Measurements from ENCODE around the gene MED26. TPM values are rescaled to one million over a fixed set of nuclear protein-coding genes. Genes with fewer than 3 reads are reported as not detected.

The MED26 gene
- total and polyA plus RNA-seq, 8 donors, result 0.58 to 41.7 (median 4.3) TPM

GRCh38 chr19:16619457-16619856 lies 8.5 kb downstream of the MED26 start:
- no peak for TF ChIP-seq CTCF (IDR thresholded peaks at IDR 0.05)
- TF ChIP-seq EP300 (IDR thresholded peaks at IDR 0.05), result no peak
- no peak for TF ChIP-seq POLR2AphosphoS5 (IDR thresholded peaks at IDR 0.05)
- TF ChIP-seq POLR2A (IDR thresholded peaks at IDR 0.05), result no peak
- Histone ChIP-seq H3K9me3 (no peaks in the 10 kb centered on the region), H3K36me3 (peaks cover 0 to 14% (median 9%) of the 10 kb centered on the region in 4 donors), H3K4me3 (no peak overlapping the region), H3K27ac (no peak overlapping the region), H3K27me3 (no peaks in the 10 kb centered on the region), H3K4me1 (peaks cover 17 to 82% (median 50%) of the 10 kb centered on the region in 4 donors)
- DNase-seq, result no peak
- WGBS, 5 donors, result 28 to 50% (median 40%) methylated on average over 6 to 7 of the region's 7 CpGs
- intact Hi-C loops (cut with DNase I; ENCODE audit: low total_unique reads), result no loop called here

- intact Hi-C loops (cut with DNase I; ENCODE audit: low total_unique reads), result no loop called here
- no peak for TF ChIP-seq POLR2A (IDR thresholded peaks at IDR 0.05)
- no peak for TF ChIP-seq POLR2AphosphoS5 (IDR thresholded peaks at IDR 0.05)
- TF ChIP-seq CTCF (IDR thresholded peaks at IDR 0.05), result no peak
- no peak for TF ChIP-seq EP300 (IDR thresholded peaks at IDR 0.05)
- peaks cover 19 to 83% (median 51%) of the 10 kb centered on the region in 4 donors for H3K4me1 ChIP-seq
Observed at GRCh38 chr19:16618248-16618647, 9.8 kb downstream of the MED26 start.

GRCh38 chr19:16615808-16616207 lies 12.2 kb downstream of the MED26 start:
- Histone ChIP-seq H3K27ac (no peak overlapping the region), H3K27me3 (no peaks in the 10 kb centered on the region), H3K4me1 (peaks cover 18 to 90% (median 57%) of the 10 kb centered on the region in 4 donors), H3K4me3 (no peak overlapping the region), H3K36me3 (no peaks in the 10 kb centered on the region), H3K9me3 (no peaks in the 10 kb centered on the region)
- TF ChIP-seq POLR2A (IDR thresholded peaks at IDR 0.05), result no peak
- TF ChIP-seq POLR2AphosphoS5 (IDR thresholded peaks at IDR 0.05), result no peak
- TF ChIP-seq CTCF (IDR thresholded peaks at IDR 0.05), result no peak
- no peak for TF ChIP-seq EP300 (IDR thresholded peaks at IDR 0.05)
- intact Hi-C loops (cut with DNase I; ENCODE audit: low total_unique reads), result no loop called here
- 7 to 63% (median 49%) methylated on average over 1 of the region's 1 CpG for WGBS, 5 donors
- DNase-seq, result no peak

More at GRCh38 chr19:16618248-16618647, 9.8 kb downstream of the MED26 start:
- Histone ChIP-seq H3K9me3 (no peaks in the 10 kb centered on the region), H3K27ac (no peak overlapping the region), H3K4me3 (no peak overlapping the region), H3K36me3 (peaks cover 0 to 1% (median 0%) of the 10 kb centered on the region in 4 donors), H3K27me3 (no peaks in the 10 kb centered on the region)
- DNase-seq, result no peak
- WGBS, 5 donors, result 94 to 97% (median 96%) methylated on average over 7 of the region's 7 CpGs

- Histone ChIP-seq H3K27ac (no peak overlapping the region), H3K4me3 (no peak overlapping the region), H3K4me1 (peaks cover 14 to 88% (median 49%) of the 10 kb centered on the region in 4 donors), H3K36me3 (no peaks in the 10 kb centered on the region), H3K27me3 (no peaks in the 10 kb centered on the region), H3K9me3 (no peaks in the 10 kb centered on the region)
- intact Hi-C loops (cut with DNase I; ENCODE audit: low total_unique reads), result no loop called here
- DNase-seq, result no peak
- TF ChIP-seq EP300 (IDR thresholded peaks at IDR 0.05) (no peak), CTCF (IDR thresholded peaks at IDR 0.05) (no peak), POLR2AphosphoS5 (IDR thresholded peaks at IDR 0.05) (no peak), POLR2A (IDR thresholded peaks at IDR 0.05) (no peak)
- WGBS, 5 donors, result 37 to 51% (median 42%) methylated on average over 2 of the region's 2 CpGs
Observed at GRCh38 chr19:16614941-16615340, 13.1 kb downstream of the MED26 start.
